COLO668 (cell line): Measurements from ENCODE around the gene RPGRIP1L.

Experiments used
- DNase-seq: peaks from one replicate; lab custom pipeline; 2025; ENCODE audit not compliant: unreplicated experiment; lab: John Stamatoyannopoulos, UW

RPGRIP1L gene

GRCh38 chr16:53608094-53608493 lies 95.6 kb downstream of the RPGRIP1L start:
- DNase-seq = no peak

- DNase-seq = no peak
Observed at GRCh38 chr16:53605831-53606400, 97.7 kb downstream of the RPGRIP1L start.

- DNase-seq = no peak
Observed at GRCh38 chr16:53605356-53605755, 98.3 kb downstream of the RPGRIP1L start.

- DNase-seq = no peak
Observed at GRCh38 chr16:53601961-53602360, 101.7 kb downstream of the RPGRIP1L start.

- DNase-seq = no peak
Observed at GRCh38 chr16:53600616-53601015, 103.0 kb downstream of the RPGRIP1L start.

- no peak for DNase-seq
Observed at GRCh38 chr16:53600126-53600525, 103.5 kb downstream of the RPGRIP1L start.

- no peak for DNase-seq
Observed at GRCh38 chr16:53599548-53599947, 104.1 kb downstream of the RPGRIP1L start.

GRCh38 chr16:53598511-53599275 lies 105.0 kb downstream of the RPGRIP1L start:
- DNase-seq = no peak

- no peak for DNase-seq
Observed at GRCh38 chr16:53597776-53598175, 105.9 kb downstream of the RPGRIP1L start.

- no peak for DNase-seq
Observed at GRCh38 chr16:53588081-53588648, 115.5 kb downstream of the RPGRIP1L start.

GRCh38 chr16:53583401-53583800 lies 120.3 kb downstream of the RPGRIP1L start:
- DNase-seq = no peak

- DNase-seq = no peak
Observed at GRCh38 chr16:53581784-53582183, 121.9 kb downstream of the RPGRIP1L start.

- DNase-seq = no peak
Observed at GRCh38 chr16:53580038-53580802, 123.4 kb downstream of the RPGRIP1L start.

GRCh38 chr16:53576904-53577303 lies 126.8 kb downstream of the RPGRIP1L start:
- DNase-seq = no peak

GRCh38 chr16:53576210-53576609 lies 127.4 kb downstream of the RPGRIP1L start:
- DNase-seq = no peak

- DNase-seq = no peak
Observed at GRCh38 chr16:53571763-53572162, 131.9 kb downstream of the RPGRIP1L start.

- no peak for DNase-seq
Observed at GRCh38 chr16:53566552-53567245, 137.0 kb downstream of the RPGRIP1L start.

- no peak for DNase-seq
Observed at GRCh38 chr16:53565296-53565863, 138.3 kb downstream of the RPGRIP1L start.

- DNase-seq = no peak
Observed at GRCh38 chr16:53563426-53563825, 140.2 kb downstream of the RPGRIP1L start.

- DNase-seq = no peak
Observed at GRCh38 chr16:53561101-53561888, 142.4 kb downstream of the RPGRIP1L start.
